Uterus (tissue), 2 donors: Measurements from ENCODE around the gene KIF1A.

Source experiments
- POLR2A ChIP-seq, 2 donors: fragments of 450-650 bp; IDR thresholded peaks; one replicate each; pipeline ENCODE4 v1.6.1; 2016; ENCODE audit warnings: antibody characterized with exemption in 2 of 2, mild to moderate bottlenecking in 1 of 2, moderate library complexity in 1 of 2
- TF ChIP-seq, protein P1 (sequence below), 4 experiments: fragments of 200-600 bp in 2 of 4; fragments of 450-650 bp in 2 of 4; sonication (generic) in 2 of 4; IDR thresholded peaks; one replicate each; pipeline ENCODE4 v1.5.1; 2016 to 2019; ENCODE audit warnings: antibody characterized with exemption in 4 of 4, mild to moderate bottlenecking in 2 of 4, moderate library complexity in 1 of 4

DNA sequence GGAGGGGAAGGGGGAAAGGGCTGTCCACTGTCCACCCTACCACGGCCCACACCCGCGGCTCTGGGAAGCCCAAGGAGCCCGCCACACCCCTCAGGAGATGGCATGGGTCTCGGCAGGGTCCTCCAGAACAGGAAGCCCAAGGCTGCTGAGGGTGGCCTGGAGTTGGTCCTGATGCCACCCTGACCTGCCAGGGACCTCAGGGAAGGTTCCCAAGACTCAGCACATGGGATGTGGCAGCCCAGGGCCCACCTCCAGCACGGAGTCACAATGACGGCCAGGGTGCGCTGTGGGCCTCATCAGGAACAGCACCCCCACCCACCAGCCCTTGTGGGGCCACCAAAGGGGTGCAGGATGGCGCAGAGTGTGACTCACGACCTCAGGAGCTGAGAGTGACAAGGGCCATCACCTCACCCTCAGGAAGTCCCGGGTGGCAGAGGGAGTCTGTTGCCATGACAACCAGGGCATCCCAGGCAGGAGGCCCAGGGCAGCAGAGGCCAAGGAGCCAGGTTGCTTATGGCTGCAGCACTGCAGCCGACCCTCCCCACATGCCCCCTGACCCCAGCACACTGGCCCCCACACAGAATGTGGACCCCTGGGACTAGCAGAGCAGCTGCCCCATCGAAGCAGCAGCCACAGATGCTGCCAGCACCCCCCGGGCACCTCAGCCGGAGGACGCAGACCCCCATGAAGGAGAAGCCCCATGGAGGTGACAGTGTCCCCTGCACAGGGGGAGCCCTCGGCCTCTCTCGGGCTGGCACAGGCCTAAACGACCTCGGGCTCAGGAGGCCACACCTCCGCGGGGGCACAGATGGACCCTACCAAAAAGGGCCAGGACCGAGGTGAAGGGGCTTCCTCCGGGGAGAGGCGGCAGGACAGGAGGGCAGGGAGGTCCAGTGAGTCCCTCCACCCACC, 34.3 kb downstream of the KIF1A start:
- TF ChIP-seq, protein P1, sequence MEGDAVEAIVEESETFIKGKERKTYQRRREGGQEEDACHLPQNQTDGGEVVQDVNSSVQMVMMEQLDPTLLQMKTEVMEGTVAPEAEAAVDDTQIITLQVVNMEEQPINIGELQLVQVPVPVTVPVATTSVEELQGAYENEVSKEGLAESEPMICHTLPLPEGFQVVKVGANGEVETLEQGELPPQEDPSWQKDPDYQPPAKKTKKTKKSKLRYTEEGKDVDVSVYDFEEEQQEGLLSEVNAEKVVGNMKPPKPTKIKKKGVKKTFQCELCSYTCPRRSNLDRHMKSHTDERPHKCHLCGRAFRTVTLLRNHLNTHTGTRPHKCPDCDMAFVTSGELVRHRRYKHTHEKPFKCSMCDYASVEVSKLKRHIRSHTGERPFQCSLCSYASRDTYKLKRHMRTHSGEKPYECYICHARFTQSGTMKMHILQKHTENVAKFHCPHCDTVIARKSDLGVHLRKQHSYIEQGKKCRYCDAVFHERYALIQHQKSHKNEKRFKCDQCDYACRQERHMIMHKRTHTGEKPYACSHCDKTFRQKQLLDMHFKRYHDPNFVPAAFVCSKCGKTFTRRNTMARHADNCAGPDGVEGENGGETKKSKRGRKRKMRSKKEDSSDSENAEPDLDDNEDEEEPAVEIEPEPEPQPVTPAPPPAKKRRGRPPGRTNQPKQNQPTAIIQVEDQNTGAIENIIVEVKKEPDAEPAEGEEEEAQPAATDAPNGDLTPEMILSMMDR (IDR thresholded peaks at IDR 0.05) = no peak
- TF ChIP-seq POLR2A (IDR thresholded peaks at IDR 0.05) = no peak
